GM11168 (cell line): Measurements from ENCODE around the gene ENTPD6.
"Not testable (repeated sequence)": the region's sequence is repeated elsewhere in the genome, so short reads cannot be mapped to it uniquely, and the experiment has no call there.

ENCODE experiments used
- in situ Hi-C: fragments of 300-500 bp; cut with MboI; formaldehyde crosslinking; loops from one replicate; pipeline ENCODE4 v1.12.0; 2022; ENCODE audit warnings: low sequenced_read_pairs; ENCODE audit not compliant: unreplicated experiment

The ENTPD6 gene

GRCh38 chr20:25238319-25239037, 43.0 kb downstream of the ENTPD6 start:
- in situ Hi-C loops: no loop called here

GRCh38 chr20:25239387-25240370, 44.2 kb downstream of the ENTPD6 start:
- in situ Hi-C loops: no loop called here

DNA sequence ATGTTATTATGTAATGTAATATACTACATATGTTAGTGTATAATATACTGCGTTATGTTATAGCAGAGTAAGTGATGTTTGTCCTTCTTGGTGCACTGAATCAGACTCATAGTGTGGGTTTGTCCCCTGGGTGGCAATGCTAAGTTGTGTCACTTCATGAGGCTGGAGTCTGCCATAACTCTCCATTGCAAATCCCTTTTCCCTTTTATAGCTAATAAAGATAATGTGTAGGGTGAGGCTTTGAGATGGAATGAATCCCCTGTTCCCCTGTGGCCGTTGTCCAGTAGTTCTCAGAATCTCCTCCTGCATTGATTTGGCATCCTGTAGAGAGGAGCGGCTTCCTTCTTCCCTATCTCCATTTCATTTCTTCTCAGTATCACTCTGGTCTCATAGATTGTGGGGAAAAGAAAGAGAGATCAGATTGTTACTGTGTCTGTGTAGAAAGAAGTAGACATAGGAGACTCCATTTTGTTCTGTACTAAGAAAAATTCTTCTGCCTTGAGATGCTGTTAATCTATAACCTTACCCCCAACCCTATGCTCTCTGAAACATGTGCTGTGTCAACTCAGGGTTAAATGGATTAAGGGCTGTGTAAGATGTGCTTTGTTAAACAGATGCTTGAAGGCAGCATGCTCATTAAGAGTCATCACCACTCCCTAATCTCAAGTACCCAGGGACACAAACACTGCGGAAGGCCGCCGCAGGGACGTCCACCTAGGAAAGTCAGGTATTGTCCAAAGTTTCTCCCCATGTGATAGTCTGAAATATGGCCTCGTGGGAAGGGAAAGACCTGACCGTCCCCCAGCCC, 45.5 kb downstream of the ENTPD6 start:
- in situ Hi-C loops: not testable (repeated sequence)

GRCh38 chr20:25241659-25241955, 46.1 kb downstream of the ENTPD6 start:
- in situ Hi-C loops: not testable (repeated sequence)

DNA sequence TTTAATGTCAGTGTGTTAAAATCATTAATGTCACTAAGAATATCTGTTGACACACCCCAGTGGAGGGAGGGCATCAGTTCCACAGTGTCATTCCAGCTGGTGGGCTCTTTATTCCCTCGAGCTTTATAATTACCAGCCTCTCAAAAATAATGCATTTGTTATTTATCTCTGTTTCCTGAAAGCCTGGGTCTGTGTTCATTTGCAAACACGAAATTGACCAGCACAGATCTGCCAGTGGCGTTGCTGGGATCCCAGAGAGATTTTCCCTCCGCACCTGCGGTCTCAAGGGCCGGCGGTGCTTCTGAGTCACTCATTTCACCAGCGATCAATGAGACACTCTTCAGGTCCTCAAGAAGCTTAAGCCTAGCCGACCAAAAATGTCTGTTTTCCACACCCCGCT, 46.7 kb downstream of the ENTPD6 start:
- in situ Hi-C loops: no loop called here

- in situ Hi-C loops: no loop called here
These were observed 48.0 kb downstream of the ENTPD6 start for GRCh38 chr20:25243416-25243979.

- in situ Hi-C loops: no loop called here
These were observed 49.5 kb downstream of the ENTPD6 start for GRCh38 chr20:25244976-25245375.

DNA sequence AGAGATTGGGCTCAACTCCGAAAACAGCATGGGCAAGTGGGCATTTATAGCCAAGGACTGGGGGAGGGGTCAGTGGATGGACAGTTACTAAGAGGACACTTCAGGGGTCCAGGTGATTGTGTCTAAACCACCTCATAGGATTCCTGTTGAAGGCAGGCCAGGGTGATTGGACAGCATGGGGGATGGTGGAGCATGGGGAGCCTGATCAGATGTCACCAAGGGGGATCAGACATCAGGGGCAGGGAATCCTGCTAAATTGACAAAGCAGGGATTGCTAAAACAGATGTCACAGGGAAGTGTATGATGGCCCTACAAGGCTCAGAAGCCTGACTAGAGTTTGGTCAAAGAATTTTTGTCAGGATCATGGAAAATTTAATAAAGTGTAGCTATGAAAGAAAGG, 49.9 kb downstream of the ENTPD6 start:
- in situ Hi-C loops: no loop called here

DNA sequence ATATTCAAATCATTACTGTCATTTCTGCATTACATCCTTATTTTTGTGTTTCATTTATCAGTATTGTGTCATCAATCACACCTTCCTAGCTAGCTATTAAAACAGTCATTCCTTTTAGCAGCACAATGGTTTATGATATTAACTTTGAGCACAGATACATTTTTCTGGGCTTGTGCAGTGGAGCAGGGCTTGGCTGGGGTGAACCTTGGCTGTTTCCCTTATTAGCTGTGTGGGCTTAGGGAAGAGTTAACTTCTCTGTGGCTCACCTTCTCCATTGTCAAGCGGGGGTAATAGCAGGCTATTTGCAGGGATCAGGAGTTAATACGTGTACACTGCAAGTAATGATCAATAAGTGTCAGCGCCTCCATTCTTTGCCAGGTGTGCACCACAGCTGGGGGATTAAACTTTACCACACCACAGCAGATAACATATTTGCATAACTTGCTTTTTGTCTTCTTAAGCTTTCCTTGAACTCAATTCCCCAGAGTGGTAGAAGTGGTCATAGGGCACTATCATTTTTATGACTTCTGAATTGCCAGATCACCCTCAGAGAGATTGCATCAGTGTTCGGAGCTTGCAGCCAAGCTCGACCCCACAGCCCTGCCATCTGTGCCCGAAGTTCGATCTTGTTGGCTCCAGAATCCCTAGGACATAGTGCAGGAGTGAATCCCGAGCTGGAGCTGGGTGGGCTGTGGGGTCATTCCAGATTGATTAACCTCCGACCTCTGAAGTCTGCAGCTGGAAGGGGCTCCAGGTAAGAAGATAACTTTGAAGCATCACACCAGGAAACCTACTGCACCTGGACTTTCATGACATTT, 50.9 kb downstream of the ENTPD6 start:
- in situ Hi-C loops: no loop called here

GRCh38 chr20:25247000-25247517, 51.5 kb downstream of the ENTPD6 start:
- in situ Hi-C loops: no loop called here

DNA sequence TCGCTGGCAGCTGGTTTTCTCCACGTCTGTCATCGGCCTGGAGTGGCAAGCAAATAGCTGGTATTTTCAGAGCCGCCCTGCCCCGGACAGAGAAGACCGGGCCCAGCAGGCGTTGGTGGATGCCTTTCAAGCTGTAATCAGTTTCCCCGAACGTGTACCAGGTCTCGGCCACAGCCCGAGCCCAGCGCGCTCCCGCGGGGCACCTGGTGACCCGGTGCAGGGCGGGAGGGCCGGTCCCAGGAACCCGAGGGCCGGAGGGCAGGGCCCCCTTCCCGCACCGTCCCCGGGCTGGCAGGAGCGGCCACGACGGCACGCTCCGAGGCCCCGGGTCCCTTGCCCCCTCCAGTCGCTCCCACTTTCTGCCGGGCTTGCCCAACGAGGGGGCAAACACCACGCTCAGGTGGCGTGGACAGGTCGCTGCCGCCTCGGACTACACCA, 52.0 kb downstream of the ENTPD6 start:
- in situ Hi-C loops: no loop called here

- in situ Hi-C loops: no loop called here
These were observed 52.7 kb downstream of the ENTPD6 start, which contains the start of gene PYGB for GRCh38 chr20:25247956-25248785. PYGB (plus strand) TSS chr20:25248085; CDS start chr20:25248179, 94 bp downstream.

GRCh38 chr20:25248786-25249172, 53.3 kb downstream of the ENTPD6 start:
- in situ Hi-C loops: no loop called here

DNA sequence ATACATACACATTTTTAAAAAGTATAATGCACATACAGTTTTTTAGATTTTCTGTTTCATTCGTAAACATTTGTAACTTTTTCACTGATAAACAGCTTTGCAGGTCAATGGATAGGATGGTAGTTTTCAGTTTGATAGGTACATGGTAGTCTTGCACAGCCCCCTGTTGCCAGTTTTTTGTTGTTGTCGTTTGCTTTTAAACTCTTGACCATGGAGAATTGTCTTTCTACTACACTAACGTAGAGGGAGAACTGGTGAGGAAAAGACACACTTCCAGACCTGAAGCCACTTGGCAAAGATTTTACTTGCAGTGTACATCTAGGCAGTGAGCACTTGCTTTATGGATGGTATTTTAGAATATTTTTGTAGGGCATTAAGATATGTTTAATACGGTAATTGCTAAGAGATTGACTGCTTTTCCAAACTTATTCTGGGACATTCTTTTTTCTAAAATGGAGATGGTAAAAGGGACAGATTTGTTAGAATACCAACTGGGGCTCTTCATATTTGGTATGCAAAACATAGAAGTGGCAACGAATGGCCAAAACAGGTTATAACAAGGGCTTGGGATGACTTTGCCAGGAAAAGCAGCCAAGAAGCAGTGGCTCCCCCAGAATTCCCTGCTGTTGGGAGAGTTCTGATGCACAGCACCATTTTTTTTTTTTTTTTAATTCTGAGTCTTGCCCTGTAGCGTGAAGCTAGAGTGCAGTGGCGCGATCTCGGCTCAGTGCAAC, 53.9 kb downstream of the ENTPD6 start:
- in situ Hi-C loops: no loop called here

DNA sequence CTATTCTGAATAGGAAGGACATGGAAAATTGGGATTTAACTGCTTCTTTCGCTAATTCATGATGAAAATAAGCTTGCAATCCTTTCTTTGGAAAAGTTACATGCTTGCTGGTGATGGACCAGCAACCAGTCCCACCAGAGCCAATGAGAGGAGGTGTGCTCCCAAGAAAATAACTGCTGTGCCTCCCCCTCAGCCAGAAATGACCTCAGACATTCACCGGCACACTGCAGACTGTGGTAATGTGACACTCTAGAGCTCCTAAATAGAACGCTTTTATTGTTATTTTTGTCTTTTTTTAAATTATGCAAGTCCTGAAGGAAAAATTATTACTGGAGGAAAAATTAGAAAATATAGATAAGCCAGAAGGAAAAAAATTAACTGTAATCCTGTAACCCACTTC, 55.0 kb downstream of the ENTPD6 start:
- in situ Hi-C loops: no loop called here

DNA sequence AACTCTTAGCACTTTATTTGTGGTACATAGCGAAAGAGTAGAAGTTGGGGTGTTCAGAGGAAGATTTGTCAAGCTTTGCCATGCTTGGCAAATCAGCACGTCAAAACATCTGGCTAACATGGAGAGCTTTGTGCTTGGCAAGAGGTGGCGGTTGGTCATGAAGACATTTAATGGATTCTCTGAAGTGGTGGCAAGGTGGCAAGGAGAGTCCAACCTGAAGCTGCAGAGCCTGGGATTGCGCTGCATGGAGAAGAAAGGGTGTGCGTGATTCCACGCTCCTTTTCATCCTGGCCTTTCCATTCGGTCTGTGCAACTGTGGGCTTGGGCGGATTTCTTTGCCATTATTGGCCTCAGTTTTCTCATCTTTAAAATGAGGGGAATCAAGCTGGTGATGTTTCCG, 55.5 kb downstream of the ENTPD6 start:
- in situ Hi-C loops: no loop called here

GRCh38 chr20:25251558-25251957, 56.0 kb downstream of the ENTPD6 start:
- in situ Hi-C loops: no loop called here

- in situ Hi-C loops: no loop called here
These were observed 56.7 kb downstream of the ENTPD6 start for GRCh38 chr20:25252230-25252651.
